CD4-positive, CD25-positive, alpha-beta regulatory T cell (primary cell): ENCODE results near the gene SLC4A11. TPM values are rescaled to one million over a fixed set of nuclear protein-coding genes. Genes with fewer than 3 reads are reported as not detected.

Experiments used
- ATAC-seq, 2 donors: fragments of 150-1000 bp; cut with Tn5 transposase; one replicate each; pipeline ENCODE4 v1.10.0; 2021; ENCODE audit warnings: low read depth in 2 of 2, moderate number of reproducible peaks in 2 of 2, moderate library complexity in 1 of 2
- DNase-seq, 3 donors: peaks; one replicate each; pipeline versions ENCODE4 v3.0.0 to v3.0.0-alpha.2; 2012 to 2022; ENCODE audit warnings: mixed read lengths in 1 of 3
- H3K27ac ChIP-seq: one replicate; pipeline ENCODE4 v1.7.0; 2013; ENCODE audit warnings: mild to moderate bottlenecking, low read length; ENCODE audit not compliant: insufficient read depth, poor library complexity, severe bottlenecking
- H3K27me3 ChIP-seq: one replicate; pipeline ENCODE4 v1.7.0; 2013; ENCODE audit warnings: low read length; ENCODE audit not compliant: control insufficient read depth, insufficient read depth
- H3K36me3 ChIP-seq: one replicate; pipeline ENCODE4 v1.7.0; 2013; ENCODE audit warnings: mild to moderate bottlenecking, low read length, moderate library complexity; ENCODE audit not compliant: control insufficient read depth, insufficient read depth
- H3K4me1 ChIP-seq: 2 replicates; pipeline ENCODE4 v1.7.0; 2013; ENCODE audit warnings: mild to moderate bottlenecking, low read length; ENCODE audit not compliant: insufficient read depth, control insufficient read depth, poor library complexity, severe bottlenecking
- H3K4me3 ChIP-seq: one replicate; pipeline ENCODE4 v1.7.0; 2013; ENCODE audit warnings: low read depth, mild to moderate bottlenecking, low read length, moderate library complexity
- H3K9me3 ChIP-seq, 2 experiments: 1 replicate in 1 of 2; 2 replicates in 1 of 2; pipeline ENCODE4 v1.7.0; 2013; ENCODE audit warnings: low read length in 2 of 2, mild to moderate bottlenecking in 1 of 2, moderate library complexity in 1 of 2; ENCODE audit not compliant: control insufficient read depth in 2 of 2
- H3K27ac Mint-ChIP-seq, 3 donors: one replicate each; pipeline ENCODE4 v1.8.0; 2020 to 2022; ENCODE audit warnings: mild to moderate bottlenecking in 3 of 3, mixed read lengths in 3 of 3, moderate library complexity in 2 of 3
- H3K27me3 Mint-ChIP-seq: one replicate; pipeline ENCODE4 v1.8.0; 2022; ENCODE audit warnings: mild to moderate bottlenecking, mixed read lengths
- H3K36me3 Mint-ChIP-seq: one replicate; pipeline ENCODE4 v1.8.0; 2020; ENCODE audit warnings: mixed read lengths
- H3K4me1 Mint-ChIP-seq, 4 donors: one replicate each; pipeline ENCODE4 v1.8.0; 2020 to 2022; ENCODE audit warnings: mixed read lengths in 4 of 4, mild to moderate bottlenecking in 1 of 4
- H3K4me3 Mint-ChIP-seq, 4 donors: one replicate each; pipeline ENCODE4 v1.8.0; 2020 to 2022; ENCODE audit warnings: mild to moderate bottlenecking in 4 of 4, mixed read lengths in 4 of 4, moderate library complexity in 3 of 4
- H3K9me3 Mint-ChIP-seq, 7 donors: one replicate each; pipeline ENCODE4 v1.8.0; 2020 to 2022; ENCODE audit warnings: mixed read lengths in 7 of 7, mild to moderate bottlenecking in 3 of 7, moderate library complexity in 2 of 7
- polyA plus RNA-seq, 4 donors: library from polyadenylated mRNA; unstranded; fragments of 300-500 nt; fragmentation: Illumina TruSeq; gene quantifications; one replicate each; pipeline ENCODE4 v1.2.3, GENCODE V29; 2021
- total RNA-seq: library from RNA; stranded (reverse); gene quantifications from one replicate; pipeline ENCODE4 v1.2.3, GENCODE V29; 2022

The SLC4A11 gene
- total and polyA plus RNA-seq, 5 donors from 2014 or later = 0.51 to 0.52 TPM; not detected in 3

DNA sequence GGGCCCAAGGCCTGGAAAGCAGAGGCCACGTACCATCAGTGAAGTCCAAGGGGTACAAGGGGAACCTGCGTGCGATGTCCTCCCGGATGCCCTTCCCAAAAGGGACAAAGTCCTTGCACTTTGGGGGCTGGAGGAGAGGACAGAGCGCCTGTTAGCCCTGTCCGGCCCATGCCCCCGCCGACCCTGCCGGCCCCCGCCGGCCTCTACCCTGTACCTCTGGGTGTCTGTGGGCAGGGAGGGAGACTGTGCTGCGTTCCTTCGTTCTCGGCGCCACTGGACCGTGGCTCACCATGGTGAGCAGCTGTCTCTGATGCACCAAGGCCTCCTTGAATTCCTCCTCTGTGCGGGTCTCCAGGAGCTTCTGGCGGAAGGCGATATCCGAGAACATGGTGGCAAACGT, 7.9 kb downstream of the SLC4A11 start:
- Histone ChIP-seq H3K27ac (no peak overlapping the region), H3K4me1 (no peaks in the 10 kb centered on the region), H3K9me3 (no peaks in the 10 kb centered on the region), H3K4me3 (no peak overlapping the region), H3K27me3 (no peaks in the 10 kb centered on the region), H3K36me3 (no peaks in the 10 kb centered on the region)
- H3K4me3 Mint-ChIP-seq = no peak overlapping the region
- H3K27me3 Mint-ChIP-seq = peaks cover 16% of the 10 kb centered on the region
- no peaks in the 10 kb centered on the region for H3K4me1 Mint-ChIP-seq
- DNase-seq (no peak), ATAC-seq (no peak)
- no peaks in the 10 kb centered on the region for H3K9me3 Mint-ChIP-seq
- no peak overlapping the region for H3K27ac Mint-ChIP-seq
- H3K36me3 Mint-ChIP-seq = no peaks in the 10 kb centered on the region

- H3K4me3 ChIP-seq = no peak overlapping the region
- no peaks in the 10 kb centered on the region for H3K9me3 ChIP-seq
- no peaks in the 10 kb centered on the region for H3K36me3 Mint-ChIP-seq
- H3K36me3 ChIP-seq = no peaks in the 10 kb centered on the region
- ATAC-seq (no peak), DNase-seq (no peak)
- no peaks in the 10 kb centered on the region for H3K4me1 ChIP-seq
- H3K27me3 Mint-ChIP-seq = peaks cover 3% of the 10 kb centered on the region
- H3K9me3 Mint-ChIP-seq = no peaks in the 10 kb centered on the region
- peaks cover 0 to under 1% (median 0%) of the 10 kb centered on the region in 4 donors for H3K4me1 Mint-ChIP-seq
- no peak overlapping the region for H3K27ac Mint-ChIP-seq
- H3K27me3 ChIP-seq = no peaks in the 10 kb centered on the region
- H3K27ac ChIP-seq = no peak overlapping the region
- H3K4me3 Mint-ChIP-seq = no peak overlapping the region
Measured at GRCh38 chr20:3229798-3230197, 9.2 kb downstream of the SLC4A11 start.

- Mint-ChIP-seq H3K27me3 (no peaks in the 10 kb centered on the region), H3K36me3 (no peaks in the 10 kb centered on the region), H3K4me1 (peaks cover 0 to 2% (median 0%) of the 10 kb centered on the region in 4 donors), H3K27ac (no peak overlapping the region), H3K9me3 (no peaks in the 10 kb centered on the region), H3K4me3 (no peak overlapping the region)
- Histone ChIP-seq H3K27ac (no peak overlapping the region), H3K4me3 (no peak overlapping the region), H3K4me1 (no peaks in the 10 kb centered on the region), H3K36me3 (no peaks in the 10 kb centered on the region), H3K9me3 (no peaks in the 10 kb centered on the region), H3K27me3 (no peaks in the 10 kb centered on the region)
- ATAC-seq (no peak), DNase-seq (no peak)
Measured at GRCh38 chr20:3229158-3229557, 9.8 kb downstream of the SLC4A11 start.

GRCh38 chr20:3228750-3229032, 10.3 kb downstream of the SLC4A11 start:
- no peak for ATAC-seq
- H3K9me3 ChIP-seq = no peaks in the 10 kb centered on the region
- Mint-ChIP-seq H3K9me3 (no peaks in the 10 kb centered on the region), H3K27me3 (no peaks in the 10 kb centered on the region), H3K27ac (no peak overlapping the region), H3K4me1 (peaks cover 0 to 7% (median 0%) of the 10 kb centered on the region in 4 donors), H3K36me3 (no peaks in the 10 kb centered on the region), H3K4me3 (no peak overlapping the region)
- peaks cover under 1% of the 10 kb centered on the region for H3K36me3 ChIP-seq
- H3K4me1 ChIP-seq = peaks cover under 1% of the 10 kb centered on the region
- H3K27me3 ChIP-seq = no peaks in the 10 kb centered on the region
- DNase-seq = no peak
- H3K4me3 ChIP-seq = no peak overlapping the region
- no peak overlapping the region for H3K27ac ChIP-seq

GRCh38 chr20:3227936-3228749, 10.8 kb downstream of the SLC4A11 start:
- DNase-seq (no peak), ATAC-seq (no peak)
- H3K27ac Mint-ChIP-seq = no peak overlapping the region
- H3K4me1 ChIP-seq = peaks cover 6% of the 10 kb centered on the region
- H3K4me1 Mint-ChIP-seq = peaks cover 0 to 12% (median 0%) of the 10 kb centered on the region in 4 donors
- H3K9me3 ChIP-seq = no peaks in the 10 kb centered on the region
- H3K27me3 ChIP-seq = no peaks in the 10 kb centered on the region
- no peaks in the 10 kb centered on the region for H3K36me3 Mint-ChIP-seq
- no peak overlapping the region for H3K4me3 ChIP-seq
- no peak overlapping the region for H3K4me3 Mint-ChIP-seq
- H3K27ac ChIP-seq = no peak overlapping the region
- no peaks in the 10 kb centered on the region for H3K27me3 Mint-ChIP-seq
- peaks cover 6% of the 10 kb centered on the region for H3K36me3 ChIP-seq
- H3K9me3 Mint-ChIP-seq = no peaks in the 10 kb centered on the region

DNA sequence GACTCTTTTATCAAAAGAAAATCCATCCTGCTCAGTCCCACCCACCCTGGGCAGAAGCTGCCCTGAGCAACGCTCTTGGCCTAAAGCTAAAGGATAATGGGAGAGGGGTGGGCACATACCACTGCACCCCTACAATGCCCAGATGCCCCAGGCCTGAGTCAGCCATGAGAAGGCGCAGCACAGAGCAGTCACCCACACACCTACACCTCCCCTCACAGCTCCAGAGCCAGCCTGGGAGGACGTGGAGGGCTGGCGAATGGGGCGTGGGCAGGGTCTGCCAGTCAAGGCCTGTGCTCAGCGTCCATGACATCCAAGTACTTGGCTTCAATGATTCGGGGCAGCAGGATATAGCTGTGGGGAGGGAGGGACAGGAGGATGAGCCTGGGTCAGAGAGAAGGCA, 11.5 kb downstream of the SLC4A11 start:
- Mint-ChIP-seq H3K4me1 (peaks cover 0 to 19% (median 3%) of the 10 kb centered on the region in 4 donors), H3K27ac (no peak overlapping the region), H3K36me3 (no peaks in the 10 kb centered on the region), H3K27me3 (no peaks in the 10 kb centered on the region), H3K4me3 (no peak overlapping the region), H3K9me3 (no peaks in the 10 kb centered on the region)
- no peak overlapping the region for H3K27ac ChIP-seq
- H3K4me1 ChIP-seq = peaks cover 12% of the 10 kb centered on the region
- H3K27me3 ChIP-seq = no peaks in the 10 kb centered on the region
- no peaks in the 10 kb centered on the region for H3K9me3 ChIP-seq
- ATAC-seq (no peak), DNase-seq (no peak)
- H3K4me3 ChIP-seq = no peak overlapping the region
- peaks cover 10% of the 10 kb centered on the region for H3K36me3 ChIP-seq

DNA sequence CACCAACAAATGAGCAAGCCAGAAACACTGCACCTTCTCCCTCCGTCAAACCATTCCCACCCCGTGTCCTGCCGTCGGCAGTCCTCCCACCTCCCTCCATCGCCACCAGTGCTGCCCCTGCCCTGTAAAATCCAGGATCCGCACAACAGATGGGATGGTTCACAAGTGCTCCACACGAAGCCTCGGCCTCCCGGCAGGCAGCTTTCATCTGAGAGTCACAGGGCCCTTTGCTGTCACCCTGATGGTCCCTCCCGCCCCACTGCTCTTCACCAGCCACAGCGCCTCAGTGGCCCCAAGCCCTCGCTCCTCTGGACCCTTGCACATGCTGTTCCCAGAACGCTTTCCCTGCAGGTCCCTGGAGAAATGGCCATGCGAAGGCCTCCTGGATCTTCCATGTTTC, 12.1 kb downstream of the SLC4A11 start:
- Mint-ChIP-seq H3K9me3 (no peaks in the 10 kb centered on the region), H3K4me1 (peaks cover 0 to 21% (median 3%) of the 10 kb centered on the region in 4 donors), H3K36me3 (no peaks in the 10 kb centered on the region), H3K27me3 (no peaks in the 10 kb centered on the region), H3K27ac (no peak overlapping the region), H3K4me3 (no peak overlapping the region)
- H3K9me3 ChIP-seq = no peaks in the 10 kb centered on the region
- H3K36me3 ChIP-seq = peaks cover 12% of the 10 kb centered on the region
- peaks cover 12% of the 10 kb centered on the region for H3K4me1 ChIP-seq
- no peaks in the 10 kb centered on the region for H3K27me3 ChIP-seq
- no peak overlapping the region for H3K4me3 ChIP-seq
- DNase-seq (no peak), ATAC-seq (no peak)
- H3K27ac ChIP-seq = no peak overlapping the region

- H3K4me3 Mint-ChIP-seq = no peak overlapping the region
- Histone ChIP-seq H3K27me3 (no peaks in the 10 kb centered on the region), H3K4me1 (peaks cover 12% of the 10 kb centered on the region), H3K36me3 (peaks cover 20% of the 10 kb centered on the region), H3K27ac (no peak overlapping the region), H3K9me3 (no peaks in the 10 kb centered on the region), H3K4me3 (no peak overlapping the region)
- H3K27me3 Mint-ChIP-seq = no peaks in the 10 kb centered on the region
- no peak for DNase-seq
- peak overlapping the region in 1 of 3 donors; percentile 12 for H3K27ac Mint-ChIP-seq
- H3K36me3 Mint-ChIP-seq = peaks cover 5% of the 10 kb centered on the region
- H3K9me3 Mint-ChIP-seq = no peaks in the 10 kb centered on the region
- peaks cover 0 to 29% (median 5%) of the 10 kb centered on the region in 4 donors for H3K4me1 Mint-ChIP-seq
- ATAC-seq = no peak
Measured at GRCh38 chr20:3226093-3226492, 12.9 kb downstream of the SLC4A11 start.
